Bronchial epithelial cell (primary cell): ENCODE results near the gene DNAH5. TPM values are rescaled to one million over a fixed set of nuclear protein-coding genes. Genes with fewer than 3 reads are reported as not detected.

Source experiments
- DNase-seq: peaks from one replicate; pipeline ENCODE4 v3.0.0-alpha.2; 2010; ENCODE audit warnings: low read depth
- FAIRE-seq: peaks from 2 replicates; lab custom pipeline; 2011; peaks lifted over from hg19 to GRCh38; lab: Jason Lieb, UNC
- H3K27me3 ChIP-seq: 2 replicates; pipeline ENCODE4 v1.5.1; 2011; ENCODE audit warnings: low read length; ENCODE audit not compliant: control insufficient read depth, insufficient read depth
- H3K36me3 ChIP-seq: 2 replicates; pipeline ENCODE4 v1.5.1; 2011; ENCODE audit warnings: low read length; ENCODE audit not compliant: control insufficient read depth, insufficient read depth
- H3K4me3 ChIP-seq: 2 replicates; pipeline ENCODE4 v1.5.1; 2011; ENCODE audit warnings: mild to moderate bottlenecking, low read depth, low read length, control low read depth
- CTCF ChIP-seq: IDR thresholded peaks from 2 replicates; pipeline ENCODE4 v1.5.1; 2011; ENCODE audit warnings: mild to moderate bottlenecking, moderate library complexity, low read length, control low read depth, inconsistent platforms; ENCODE audit not compliant: insufficient read depth, severe bottlenecking
- total RNA-seq: library from RNA; depleted of rRNA; stranded (reverse); fragments of >200 nt; gene quantifications from 2 replicates; pipeline ENCODE4 v1.2.1, GENCODE V29; 2014

Gene DNAH5
- total RNA-seq, 1 donor from 2014 or later, result under 0.01 TPM

GRCh38 chr5:13658761-13659160, 285.7 kb downstream of the DNAH5 start:
- TF ChIP-seq CTCF, result no peak
- Histone ChIP-seq H3K4me3 (no peak overlapping the region), H3K27me3 (no peaks in the 10 kb centered on the region), H3K36me3 (no peaks in the 10 kb centered on the region)
- no peak for FAIRE-seq
- peak; percentile 99 for DNase-seq

GRCh38 chr5:13658152-13658551, 286.3 kb downstream of the DNAH5 start:
- no peaks in the 10 kb centered on the region for H3K36me3 ChIP-seq
- H3K27me3 ChIP-seq, result no peaks in the 10 kb centered on the region
- no peak for DNase-seq
- FAIRE-seq, result no peak
- no peak for TF ChIP-seq CTCF
- H3K4me3 ChIP-seq, result no peak overlapping the region

- no peaks in the 10 kb centered on the region for H3K27me3 ChIP-seq
- no peak for FAIRE-seq
- no peak overlapping the region for H3K4me3 ChIP-seq
- H3K36me3 ChIP-seq, result no peaks in the 10 kb centered on the region
- TF ChIP-seq CTCF, result no peak
- peak; percentile 71 for DNase-seq
Measured at GRCh38 chr5:13653709-13654108, 290.8 kb downstream of the DNAH5 start.

GRCh38 chr5:13649656-13650055, 294.8 kb downstream of the DNAH5 start:
- no peaks in the 10 kb centered on the region for H3K36me3 ChIP-seq
- FAIRE-seq, result no peak
- no peak for DNase-seq
- no peak overlapping the region for H3K4me3 ChIP-seq
- H3K27me3 ChIP-seq, result no peaks in the 10 kb centered on the region
- TF ChIP-seq CTCF, result no peak

GRCh38 chr5:13648822-13649221, 295.7 kb downstream of the DNAH5 start:
- DNase-seq (no peak), FAIRE-seq (no peak)
- Histone ChIP-seq H3K36me3 (no peaks in the 10 kb centered on the region), H3K4me3 (no peak overlapping the region), H3K27me3 (no peaks in the 10 kb centered on the region)
- no peak for TF ChIP-seq CTCF

- no peak for DNase-seq
- H3K4me3 ChIP-seq, result no peak overlapping the region
- FAIRE-seq, result no peak
- no peaks in the 10 kb centered on the region for H3K36me3 ChIP-seq
- no peaks in the 10 kb centered on the region for H3K27me3 ChIP-seq
- TF ChIP-seq CTCF, result no peak
Measured at GRCh38 chr5:13643734-13644133, 300.8 kb downstream of the DNAH5 start.
